NB4 (cell line): ENCODE results near the gene CLIC3.

Experiments
- CTCF ChIP-seq: IDR thresholded peaks from one replicate; pipeline ENCODE4 v1.5.1; 2012; ENCODE audit warnings: low read depth, low read length
- MAX ChIP-seq: IDR thresholded peaks from 2 replicates; pipeline ENCODE4 v1.6.1; 2011; ENCODE audit warnings: low read depth, low read length
- MYC ChIP-seq: IDR thresholded peaks from 2 replicates; pipeline ENCODE4 v1.6.1; 2011; ENCODE audit warnings: low read depth, low read length
- POLR2A ChIP-seq: IDR thresholded peaks from 2 replicates; pipeline ENCODE4 v1.6.1; 2011; ENCODE audit warnings: mild to moderate bottlenecking; ENCODE audit not compliant: insufficient read length; ENCODE audit errors: extremely low read depth

- no peak for TF ChIP-seq CTCF
- no peak for TF ChIP-seq POLR2A
- TF ChIP-seq MYC: no peak
- TF ChIP-seq MAX: no peak
Observed at GRCh38 chr9:136980669-136981478, 15.5 kb downstream of the CLIC3 start.
